Neural progenitor cell (in vitro differentiated cells): ENCODE data around the gene TMEM263. TPM values are rescaled to one million over a fixed set of nuclear protein-coding genes. Genes with fewer than 3 reads are reported as not detected.

Experiments used
- DNase-seq: peaks from one replicate; pipeline ENCODE4 v3.0.0-alpha.2; 2016; ENCODE audit warnings: low spot score
- H2AFZ ChIP-seq: fragments of 200-600 bp; sonication (generic); replicated peaks from 2 replicates; pipeline ENCODE4 v1.6.1; 2016; ENCODE audit warnings: antibody characterized with exemption
- H3F3A ChIP-seq: fragments of 200-600 bp; sonication (generic); 2 replicates; pipeline ENCODE4 v1.6.1; 2016; ENCODE audit warnings: antibody characterized with exemption, low read depth
- H3K27ac ChIP-seq: fragments of 200-600 bp; sonication (generic); 2 replicates; pipeline ENCODE4 v1.5.1; 2016; ENCODE audit warnings: mild to moderate bottlenecking
- H3K27me3 ChIP-seq: fragments of 200-600 bp; sonication (generic); 2 replicates; pipeline ENCODE4 v1.6.1; 2016; ENCODE audit warnings: mild to moderate bottlenecking, moderate library complexity
- H3K36me3 ChIP-seq: fragments of 200-600 bp; sonication (generic); 2 replicates; pipeline ENCODE4 v1.5.1; 2016
- H3K4me1 ChIP-seq: fragments of 200-600 bp; sonication (generic); 2 replicates; pipeline ENCODE4 v1.6.1; 2016; ENCODE audit warnings: mixed run types
- H3K4me2 ChIP-seq: fragments of 200-600 bp; sonication (generic); 2 replicates; pipeline ENCODE4 v1.6.1; 2016
- H3K4me3 ChIP-seq: fragments of 200-600 bp; sonication (generic); 2 replicates; pipeline ENCODE4 v1.5.1; 2016
- H3K79me2 ChIP-seq: fragments of 200-600 bp; sonication (generic); 2 replicates; pipeline ENCODE4 v1.6.1; 2016; ENCODE audit warnings: low read depth
- H3K9ac ChIP-seq: fragments of 200-600 bp; sonication (generic); 2 replicates; pipeline ENCODE4 v1.6.1; 2016
- H3K9me3 ChIP-seq: fragments of 200-600 bp; sonication (generic); 2 replicates; pipeline ENCODE4 v1.5.1; 2016; ENCODE audit warnings: low read depth
- H4K20me1 ChIP-seq: fragments of 200-600 bp; sonication (generic); 2 replicates; pipeline ENCODE4 v1.6.1; 2016; ENCODE audit warnings: low read depth
- H3K27ac Mint-ChIP-seq: 3 replicates; pipeline ENCODE4 v1.8.0; 2021; ENCODE audit warnings: mixed read lengths
- H3K27me3 Mint-ChIP-seq: 2 replicates; pipeline ENCODE4 v1.8.0; 2022; ENCODE audit warnings: low read depth, mild to moderate bottlenecking, inconsistent platforms, moderate library complexity, mixed read lengths; ENCODE audit not compliant: insufficient read depth
- H3K36me3 Mint-ChIP-seq: 3 replicates; pipeline ENCODE4 v1.8.0; 2021; ENCODE audit warnings: mixed read lengths
- H3K4me1 Mint-ChIP-seq: 3 replicates; pipeline ENCODE4 v1.8.0; 2021; ENCODE audit warnings: mixed read lengths
- H3K4me3 Mint-ChIP-seq: 3 replicates; pipeline ENCODE4 v1.8.0; 2021; ENCODE audit warnings: mild to moderate bottlenecking, moderate library complexity, mixed read lengths
- H3K9me3 Mint-ChIP-seq: 3 replicates; pipeline ENCODE4 v1.8.0; 2020; ENCODE audit warnings: mixed read lengths
- CTCF ChIP-seq: fragments of 200-600 bp; sonication (generic); IDR thresholded peaks from 2 replicates; pipeline ENCODE4 v1.5.1; 2017; ENCODE audit warnings: antibody characterized with exemption, mild to moderate bottlenecking
- EZH2 ChIP-seq: fragments of 200-600 bp; sonication (generic); IDR thresholded peaks from 2 replicates; pipeline ENCODE4 v1.6.1; 2017; ENCODE audit warnings: antibody characterized with exemption, mild to moderate bottlenecking, moderate library complexity
- EZH2phosphoT487 ChIP-seq: fragments of 200-600 bp; sonication (generic); IDR thresholded peaks from 2 replicates; pipeline ENCODE4 v1.6.1; 2017; ENCODE audit warnings: antibody characterized with exemption
- total RNA-seq: library from RNA; depleted of rRNA; stranded (reverse); fragments of >200 nt; gene quantifications from 2 replicates; pipeline ENCODE4 v1.2.3, GENCODE V29; 2015; ENCODE audit warnings: low replicate concordance

Gene TMEM263
- total RNA-seq, 1 donor from 2014 or later = 39.7 TPM

- Histone ChIP-seq H3K9me3 (no peaks in the 10 kb centered on the region), H3K27me3 (no peaks in the 10 kb centered on the region), H3K79me2 (no peaks in the 10 kb centered on the region), H2AFZ (no peak overlapping the region), H3K36me3 (no peaks in the 10 kb centered on the region), H3K4me2 (no peak overlapping the region), H3K4me1 (no peaks in the 10 kb centered on the region), H4K20me1 (no peaks in the 10 kb centered on the region), H3K9ac (no peak overlapping the region), H3K4me3 (no peak overlapping the region), H3F3A (no peaks in the 10 kb centered on the region), H3K27ac (no peak overlapping the region)
- Mint-ChIP-seq H3K27ac (peak overlapping the region; percentile 21), H3K4me1 (no peaks in the 10 kb centered on the region), H3K9me3 (no peaks in the 10 kb centered on the region), H3K27me3 (peaks cover 6% of the 10 kb centered on the region), H3K4me3 (no peak overlapping the region), H3K36me3 (peaks cover 15% of the 10 kb centered on the region)
- TF ChIP-seq EZH2phosphoT487 = no peak
- no peak for TF ChIP-seq EZH2
- TF ChIP-seq CTCF = no peak
- no peak for DNase-seq
These were observed 55.8 kb downstream of the TMEM263 start for GRCh38 chr12:107011519-107011918.

DNA sequence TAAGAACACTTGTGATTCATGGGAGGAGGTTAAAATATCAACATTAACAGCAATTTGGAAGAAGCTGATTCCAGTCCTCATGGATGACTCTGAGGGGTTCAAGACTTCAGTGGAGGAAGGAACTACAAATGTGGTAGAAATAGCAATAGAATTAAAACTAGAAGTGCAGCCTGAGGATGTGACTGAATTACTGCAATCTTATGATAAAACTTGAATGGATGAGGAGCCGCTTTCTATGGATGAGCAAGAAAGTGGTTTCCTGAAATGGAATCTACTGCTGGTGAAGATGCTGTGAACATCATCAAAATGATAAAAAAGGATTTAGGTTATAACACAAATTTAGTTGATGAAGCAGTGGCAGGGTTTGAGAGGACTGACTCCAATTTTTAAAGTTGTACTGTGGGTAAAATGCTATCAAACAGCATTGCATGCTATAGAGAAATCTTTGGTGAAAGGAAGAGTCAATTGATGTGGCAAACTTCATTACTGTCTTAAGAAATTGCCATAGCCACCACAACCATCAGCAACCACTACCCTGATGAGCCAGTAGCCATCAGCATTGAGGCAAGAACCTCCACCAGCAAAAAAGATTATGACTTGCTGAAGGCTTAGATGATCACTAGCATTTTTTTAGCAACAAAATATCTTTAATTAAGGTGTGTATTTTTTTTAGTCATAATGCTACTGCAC, 57.2 kb downstream of the TMEM263 start:
- H3K27ac ChIP-seq = no peak overlapping the region
- H3K4me1 Mint-ChIP-seq = no peaks in the 10 kb centered on the region

GRCh38 chr12:107014055-107014454, 58.3 kb downstream of the TMEM263 start:
- no peaks in the 10 kb centered on the region for H4K20me1 ChIP-seq
- no peaks in the 10 kb centered on the region for H3K9me3 Mint-ChIP-seq
- no peaks in the 10 kb centered on the region for H3F3A ChIP-seq
- H3K9me3 ChIP-seq = no peaks in the 10 kb centered on the region
- DNase-seq = no peak
- no peak overlapping the region for H3K27ac ChIP-seq
- H2AFZ ChIP-seq = no peak overlapping the region
- H3K27ac Mint-ChIP-seq = no peak overlapping the region
- peaks cover 15% of the 10 kb centered on the region for H3K36me3 Mint-ChIP-seq
- no peaks in the 10 kb centered on the region for H3K4me1 Mint-ChIP-seq
- no peaks in the 10 kb centered on the region for H3K4me1 ChIP-seq
- H3K4me2 ChIP-seq = no peak overlapping the region
- peaks cover 6% of the 10 kb centered on the region for H3K27me3 Mint-ChIP-seq
- no peak overlapping the region for H3K4me3 ChIP-seq
- no peak overlapping the region for H3K9ac ChIP-seq
- H3K27me3 ChIP-seq = no peaks in the 10 kb centered on the region
- TF ChIP-seq EZH2 (no peak), EZH2phosphoT487 (no peak), CTCF (peak; percentile 8)
- H3K79me2 ChIP-seq = no peaks in the 10 kb centered on the region
- H3K4me3 Mint-ChIP-seq = no peak overlapping the region
- H3K36me3 ChIP-seq = no peaks in the 10 kb centered on the region

More for the DNA sequence above, 57.2 kb downstream of the TMEM263 start:
- no peak overlapping the region for H2AFZ ChIP-seq
- Mint-ChIP-seq H3K4me3 (no peak overlapping the region), H3K9me3 (no peaks in the 10 kb centered on the region), H3K27me3 (peaks cover 6% of the 10 kb centered on the region), H3K36me3 (peaks cover 17% of the 10 kb centered on the region), H3K27ac (no peak overlapping the region)
- H3K9ac ChIP-seq = no peak overlapping the region
- no peaks in the 10 kb centered on the region for H3K27me3 ChIP-seq
- H3K4me2 ChIP-seq = no peak overlapping the region
- H3K4me3 ChIP-seq = no peak overlapping the region
- H3K9me3 ChIP-seq = no peaks in the 10 kb centered on the region
- H3K4me1 ChIP-seq = no peaks in the 10 kb centered on the region
- no peaks in the 10 kb centered on the region for H3K36me3 ChIP-seq
- DNase-seq = no peak
- TF ChIP-seq CTCF = no peak
- H3F3A ChIP-seq = no peaks in the 10 kb centered on the region
- no peaks in the 10 kb centered on the region for H3K79me2 ChIP-seq
- no peaks in the 10 kb centered on the region for H4K20me1 ChIP-seq
